Measurements from ENCODE around the gene NME4.
"Not testable (repeated sequence)": the region's sequence is repeated elsewhere in the genome, so short reads cannot be mapped to it uniquely, and the experiment has no call there.

Gene NME4

GRCh38 chr16:378113-378820 lies 18.7 kb upstream of the NME4 start:
- DNase-seq, result not testable (repeated sequence)

DNA sequence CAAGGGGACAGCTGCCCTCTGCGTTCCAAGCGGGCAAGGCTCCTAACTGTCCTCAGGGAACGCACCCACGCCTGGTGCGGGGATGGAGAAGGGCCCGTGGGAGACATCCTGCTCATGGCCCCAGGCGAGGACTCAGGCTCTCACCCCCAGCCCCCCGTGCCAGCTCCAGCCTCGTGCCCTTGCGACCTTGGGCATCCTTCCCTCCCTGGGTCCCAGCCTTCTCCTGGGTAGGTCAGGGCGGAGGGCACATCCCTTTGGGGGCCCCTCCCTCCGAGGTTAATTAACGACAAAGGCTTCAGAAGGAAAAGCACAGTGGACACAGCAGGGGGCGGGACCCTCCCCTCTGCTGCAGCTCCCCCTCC lies 18.2 kb upstream of the NME4 start:
- no peak for DNase-seq

GRCh38 chr16:379183-379960 lies 17.6 kb upstream of the NME4 start:
- DNase-seq, result no peak

- no peak for DNase-seq
Measured at GRCh38 chr16:379961-380761, 16.8 kb upstream of the NME4 start.

DNA sequence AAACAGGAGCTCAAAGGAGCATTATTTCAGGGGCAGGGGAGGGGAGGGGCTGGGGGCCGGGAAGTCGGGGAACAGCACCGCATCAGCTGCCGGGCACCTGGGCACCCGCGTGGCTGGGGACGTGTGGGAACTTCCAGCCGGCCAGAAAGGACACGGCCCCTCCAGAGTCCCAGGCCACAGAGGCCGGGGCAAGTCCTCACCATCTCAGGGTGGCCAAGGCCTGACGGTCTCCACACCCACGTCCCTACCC lies 16.3 kb upstream of the NME4 start:
- DNase-seq, result no peak

- DNase-seq, result no peak
Measured at GRCh38 chr16:381012-381788, 15.8 kb upstream of the NME4 start.

DNA sequence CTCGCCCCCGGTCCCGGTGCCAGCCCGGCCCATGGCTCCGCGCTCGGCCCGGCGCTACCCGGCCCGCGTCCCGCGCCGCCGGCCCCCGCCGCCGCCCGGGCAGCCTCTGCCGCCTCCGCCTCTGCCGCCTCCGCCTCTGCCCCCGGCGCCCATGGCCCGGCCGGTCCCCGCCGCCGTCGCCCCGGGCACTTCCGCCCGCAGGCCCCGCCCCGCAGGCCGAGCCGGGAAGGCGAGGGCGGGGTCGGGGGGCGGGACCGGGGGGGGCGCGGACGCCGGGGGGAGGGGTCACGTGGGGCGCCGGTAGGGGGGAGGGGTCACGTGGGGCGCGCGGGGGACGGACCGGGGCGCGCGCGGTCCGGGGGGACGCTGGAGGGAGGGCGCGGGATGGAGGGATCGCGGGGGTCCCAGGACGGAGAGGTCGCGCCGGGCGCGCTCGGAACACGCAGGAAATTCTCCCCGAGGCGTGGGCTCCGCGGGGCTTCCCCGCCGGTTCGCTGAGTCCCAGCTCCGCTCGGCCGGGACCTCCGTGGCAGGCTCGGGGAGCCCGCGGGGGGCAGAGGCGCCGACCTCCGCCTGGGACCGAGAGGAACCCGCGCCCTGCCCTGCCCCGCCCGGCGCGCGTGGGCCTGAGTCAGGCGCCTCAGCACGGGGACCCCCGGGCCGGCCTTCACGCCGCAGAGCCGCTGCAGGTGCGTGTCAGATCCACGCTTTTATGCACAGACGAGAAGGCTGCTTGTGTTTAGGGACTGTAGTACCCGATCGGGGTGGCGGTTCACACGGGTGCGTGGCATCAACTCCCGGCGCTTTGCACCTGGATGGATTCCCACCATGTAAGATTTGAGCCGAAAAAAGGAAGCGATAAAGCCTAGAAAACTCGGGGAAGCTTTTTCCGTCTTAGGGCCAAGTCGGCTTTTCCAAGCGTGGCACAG lies 14.9 kb upstream of the NME4 start, which contains the start of gene PGAP6:
PGAP6 (minus strand) TSS at position 190 of the 929 bp plus-strand sequence; CDS start at position 33, 157 bp downstream.
- DNase-seq, result peak; percentile 66

DNA sequence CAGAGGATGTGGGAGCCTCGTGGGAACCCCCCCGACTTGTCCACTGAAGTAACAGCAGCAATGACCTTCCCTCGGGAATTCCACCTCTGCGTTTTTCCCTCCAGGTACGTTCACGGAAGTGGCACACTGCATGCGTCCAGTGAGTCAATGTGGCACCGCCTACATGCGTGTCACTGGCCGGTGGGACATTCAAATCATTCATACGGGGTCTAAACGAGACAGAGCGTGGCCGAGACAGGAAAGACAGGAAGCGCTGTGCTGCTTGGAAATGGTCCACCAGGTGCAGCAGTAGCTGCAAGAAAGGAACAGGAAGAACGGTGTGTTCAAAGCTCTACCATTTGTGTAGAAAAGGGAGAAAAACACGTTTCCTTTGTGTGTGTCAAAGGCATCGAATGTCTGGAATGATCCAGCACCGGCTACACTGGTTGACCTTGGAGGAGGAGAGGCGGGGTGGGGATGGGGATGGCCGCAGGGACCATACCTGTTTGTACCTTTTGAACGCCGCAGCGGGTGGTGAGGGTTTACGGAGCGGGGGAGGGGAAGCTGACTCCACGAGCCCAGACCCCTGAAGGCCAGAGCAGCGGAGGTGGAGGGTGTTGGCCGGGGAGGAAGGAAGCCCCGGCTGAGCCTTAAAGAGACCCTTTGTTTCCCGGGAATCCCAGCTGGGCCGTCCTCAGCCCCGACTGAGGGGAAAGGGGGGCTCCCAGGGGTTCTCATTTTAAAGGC lies 13.5 kb upstream of the NME4 start:
- DNase-seq, result peak; percentile 60

DNA sequence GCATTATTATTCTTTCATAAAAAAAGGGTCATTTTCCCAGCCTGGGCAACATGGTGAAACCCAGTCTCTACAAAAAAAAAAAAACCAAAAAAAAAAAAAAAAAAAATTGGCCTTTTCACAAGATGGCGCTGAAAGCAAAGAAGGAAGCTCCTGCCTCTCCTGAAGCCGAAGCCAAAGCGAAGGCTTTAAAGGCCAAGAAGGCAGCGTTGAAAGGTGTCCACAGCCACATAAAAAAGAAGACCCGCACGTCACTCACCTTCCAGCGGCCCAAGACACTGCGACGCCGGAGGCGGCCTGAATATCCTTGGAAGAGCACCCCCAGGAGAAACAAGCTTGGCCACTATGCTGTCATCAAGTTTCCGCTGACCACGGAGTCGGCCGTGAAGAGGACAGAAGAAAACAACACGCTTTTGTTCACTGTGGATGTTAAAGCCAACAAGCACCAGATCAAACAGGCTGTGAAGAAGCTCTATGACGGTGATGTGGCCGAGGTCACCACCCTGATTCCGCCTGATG lies 10.3 kb upstream of the NME4 start:
- no peak for DNase-seq

DNA sequence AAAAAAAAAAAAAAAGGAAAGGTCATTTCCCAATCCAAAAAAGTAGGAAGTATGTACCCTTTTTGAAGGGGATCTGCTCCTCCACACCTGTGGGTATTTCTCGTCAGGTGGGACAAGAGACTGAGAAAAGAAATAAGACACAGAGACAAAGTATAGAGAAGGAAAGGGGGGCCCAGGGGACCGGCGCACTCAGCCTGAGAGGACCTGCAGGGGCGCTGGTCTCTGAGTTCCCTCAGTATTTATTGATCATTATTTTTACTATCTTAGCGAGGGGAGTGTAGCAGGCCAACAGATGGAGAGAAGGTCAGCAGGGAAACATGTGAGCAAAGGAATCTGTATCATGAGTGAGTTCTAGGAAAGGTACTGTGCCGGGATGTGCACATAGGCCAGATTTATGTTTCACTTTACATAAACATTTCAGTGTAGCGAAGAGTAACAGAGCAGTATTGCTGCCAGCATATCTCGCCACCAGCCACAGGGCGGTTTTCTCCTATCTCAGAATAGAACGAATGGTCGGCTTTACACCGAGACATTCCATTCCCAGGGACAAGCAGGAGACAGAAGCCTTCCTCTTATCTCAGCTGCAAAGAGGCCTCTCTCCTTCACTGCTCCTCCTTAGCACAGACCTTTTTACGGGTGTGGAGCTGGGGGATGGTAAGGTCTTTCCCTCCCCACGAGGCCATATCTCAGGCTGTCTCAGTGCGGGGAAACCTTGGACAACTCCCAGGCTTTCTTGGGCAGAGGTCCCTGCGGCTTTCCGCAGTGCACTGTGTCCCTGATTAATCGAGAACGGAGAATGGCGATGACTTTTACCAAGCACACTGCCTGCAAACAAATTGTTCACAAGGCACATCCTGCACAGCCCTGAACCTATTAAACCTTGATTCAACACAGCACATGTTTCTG lies 9.0 kb upstream of the NME4 start:
- not testable (repeated sequence) for DNase-seq

DNA sequence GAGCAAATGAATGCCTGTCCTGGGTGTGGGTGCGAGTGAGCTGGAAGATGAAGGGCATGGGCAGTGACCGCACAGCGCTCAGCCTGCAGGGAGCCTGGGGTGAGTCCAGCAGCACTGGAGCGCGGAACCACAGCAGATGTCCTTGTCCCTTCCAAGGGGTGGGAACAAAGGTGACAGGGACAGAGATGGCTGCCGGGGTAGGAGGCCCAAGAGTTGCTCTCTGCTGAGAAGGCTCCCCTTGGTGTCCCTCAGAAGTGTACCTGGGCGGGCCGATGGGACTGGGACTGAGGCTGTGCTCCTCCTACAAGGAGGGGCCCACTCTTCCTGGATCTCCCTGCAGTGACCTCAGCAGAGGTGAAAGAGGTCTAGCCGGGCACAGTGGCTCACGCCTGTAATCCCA lies 7.6 kb upstream of the NME4 start:
- DNase-seq, result no peak

GRCh38 chr16:391885-392335 lies 5.1 kb upstream of the NME4 start:
- DNase-seq, result peak; percentile 91

- peak; percentile 50 for DNase-seq
Measured at GRCh38 chr16:392450-393030, 4.5 kb upstream of the NME4 start.

DNA sequence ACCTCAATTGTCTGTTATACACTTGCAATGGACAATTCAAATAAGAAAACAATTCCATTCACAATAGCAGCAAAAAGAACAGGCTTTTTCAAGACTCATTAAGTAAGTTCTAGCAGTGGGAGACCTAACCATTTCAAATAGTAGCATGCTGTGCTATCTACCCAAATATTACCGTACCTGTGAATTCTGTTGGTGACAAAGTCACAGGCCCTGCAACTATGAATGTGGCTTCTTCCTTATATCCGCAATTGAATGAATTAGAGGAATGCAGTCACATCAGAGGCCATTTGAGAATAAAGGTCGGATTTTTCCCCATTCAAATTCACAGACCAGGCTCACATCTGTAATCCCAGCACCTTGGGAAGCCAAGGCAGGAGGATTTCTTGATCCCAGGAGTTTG lies 800 bp upstream of the NME4 start:
- no peak for DNase-seq

GRCh38 chr16:396605-397004 lies 394 bp upstream of the NME4 start:
- no peak for DNase-seq

DNA sequence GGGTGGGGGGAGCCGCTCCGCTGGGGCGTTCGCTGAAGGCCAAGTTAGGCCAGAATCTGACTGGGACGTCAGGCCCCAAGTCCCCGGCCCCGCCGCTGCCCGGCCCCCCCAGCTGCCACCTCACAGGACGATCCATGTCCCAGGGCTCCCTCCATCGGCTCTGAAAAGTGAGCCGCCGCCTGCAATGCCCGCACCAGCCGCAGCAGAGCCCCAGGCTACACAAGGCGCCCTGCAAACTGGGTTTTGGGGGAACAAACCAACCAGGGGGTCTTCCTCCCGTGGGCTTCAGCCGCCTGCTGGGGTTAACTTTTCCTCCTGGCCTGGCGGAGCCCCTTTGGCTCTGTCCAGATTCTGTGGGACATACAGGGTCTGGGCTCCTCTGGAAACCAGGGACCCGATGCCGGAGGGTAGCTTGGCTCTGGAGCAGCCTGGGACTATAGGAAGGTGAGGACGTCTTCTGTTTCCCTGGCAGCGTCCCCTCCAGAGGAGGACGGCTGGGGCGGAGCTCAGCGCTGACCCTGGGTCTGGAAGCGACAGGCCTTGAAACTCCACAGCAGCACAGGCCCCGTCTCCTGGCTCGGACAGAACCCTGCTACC lies 835 bp downstream of the NME4 start:
- DNase-seq, result peak; percentile 55

- DNase-seq, result no peak
Measured at GRCh38 chr16:398561-399339, 1.8 kb downstream of the NME4 start.
